Astrocyte (in vitro differentiated cells and primary cell): ENCODE measurements around the gene GSX2.

Experiments used
- CTCF ChIP-seq: IDR thresholded peaks from 2 replicates; pipeline ENCODE4 v1.5.1; 2011; ENCODE audit warnings: low read depth, mild to moderate bottlenecking, inconsistent platforms, low read length, moderate library complexity; ENCODE audit not compliant: insufficient read depth
- EZH2 ChIP-seq: IDR thresholded peaks from 2 replicates; pipeline ENCODE4 v1.6.1; 2012; ENCODE audit warnings: mild to moderate bottlenecking, low read length, inconsistent platforms; ENCODE audit not compliant: insufficient read depth

GRCh38 chr4:54149323-54149722, 49.4 kb downstream of the GSX2 start:
- no peak for TF ChIP-seq CTCF
- no peak for TF ChIP-seq EZH2
